ENCODE data around the gene UBE2D3. TPM values are rescaled to one million over a fixed set of nuclear protein-coding genes. Genes with fewer than 3 reads are reported as not detected.

Gene UBE2D3
- total and polyA plus RNA-seq, 2 donors from 2014 or later, result 173 to 262 TPM

DNA sequence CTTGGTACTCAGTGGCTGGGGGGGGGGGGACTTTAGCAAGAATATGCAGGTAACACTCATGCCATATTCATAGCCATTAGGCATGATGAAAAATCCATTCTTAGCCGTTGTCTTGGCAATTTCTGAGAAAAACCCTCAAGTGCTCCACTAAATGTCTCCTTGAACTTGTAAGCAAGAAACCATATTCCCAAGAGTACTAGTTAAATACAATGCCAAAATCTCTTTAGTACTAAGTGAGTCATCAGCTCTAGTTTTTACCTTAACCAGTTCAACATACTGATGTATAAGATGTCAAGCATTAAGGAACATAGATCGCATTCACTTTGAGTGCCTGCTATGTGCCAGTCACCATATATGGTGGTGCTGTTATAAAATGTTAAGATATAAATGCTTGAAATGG, 27.5 kb downstream of the UBE2D3 start:
- no peak for FAIRE-seq
- Histone ChIP-seq H3K9ac (ENCODE audit: low read length in 3 of 3) (no peak overlapping the region), H3K27ac (ENCODE audit: low read depth in 2 of 2, low read length in 2 of 2) (no peak overlapping the region), H3K36me3 (ENCODE audit: control insufficient read depth in 2 of 3, insufficient read depth in 3 of 3, low read length in 3 of 3) (peaks cover 19 to 56% (median 35%) of the 10 kb centered on the region in 3 donors), H3K4me1 (ENCODE audit: control insufficient read depth in 2 of 3, insufficient read depth in 2 of 3, low read depth in 1 of 3, low read length in 3 of 3) (no peaks in the 10 kb centered on the region), H3K4me3 (ENCODE audit: low read length in 3 of 3) (no peak overlapping the region), H3K27me3 (ENCODE audit: control insufficient read depth, insufficient read depth, low read length) (no peaks in the 10 kb centered on the region), H3K9me3 (ENCODE audit: control insufficient read depth in 2 of 3, insufficient read depth in 1 of 3, low read length in 3 of 3) (no peaks in the 10 kb centered on the region)
- intact Hi-C loops (cut with DNase I), result no loop called here
- no peak for DNase-seq
- TF ChIP-seq, protein P1, sequence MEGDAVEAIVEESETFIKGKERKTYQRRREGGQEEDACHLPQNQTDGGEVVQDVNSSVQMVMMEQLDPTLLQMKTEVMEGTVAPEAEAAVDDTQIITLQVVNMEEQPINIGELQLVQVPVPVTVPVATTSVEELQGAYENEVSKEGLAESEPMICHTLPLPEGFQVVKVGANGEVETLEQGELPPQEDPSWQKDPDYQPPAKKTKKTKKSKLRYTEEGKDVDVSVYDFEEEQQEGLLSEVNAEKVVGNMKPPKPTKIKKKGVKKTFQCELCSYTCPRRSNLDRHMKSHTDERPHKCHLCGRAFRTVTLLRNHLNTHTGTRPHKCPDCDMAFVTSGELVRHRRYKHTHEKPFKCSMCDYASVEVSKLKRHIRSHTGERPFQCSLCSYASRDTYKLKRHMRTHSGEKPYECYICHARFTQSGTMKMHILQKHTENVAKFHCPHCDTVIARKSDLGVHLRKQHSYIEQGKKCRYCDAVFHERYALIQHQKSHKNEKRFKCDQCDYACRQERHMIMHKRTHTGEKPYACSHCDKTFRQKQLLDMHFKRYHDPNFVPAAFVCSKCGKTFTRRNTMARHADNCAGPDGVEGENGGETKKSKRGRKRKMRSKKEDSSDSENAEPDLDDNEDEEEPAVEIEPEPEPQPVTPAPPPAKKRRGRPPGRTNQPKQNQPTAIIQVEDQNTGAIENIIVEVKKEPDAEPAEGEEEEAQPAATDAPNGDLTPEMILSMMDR (IDR thresholded peaks at IDR 0.05; ENCODE audit: borderline replicate concordance, extremely low read depth, insufficient read depth), result no peak

DNA sequence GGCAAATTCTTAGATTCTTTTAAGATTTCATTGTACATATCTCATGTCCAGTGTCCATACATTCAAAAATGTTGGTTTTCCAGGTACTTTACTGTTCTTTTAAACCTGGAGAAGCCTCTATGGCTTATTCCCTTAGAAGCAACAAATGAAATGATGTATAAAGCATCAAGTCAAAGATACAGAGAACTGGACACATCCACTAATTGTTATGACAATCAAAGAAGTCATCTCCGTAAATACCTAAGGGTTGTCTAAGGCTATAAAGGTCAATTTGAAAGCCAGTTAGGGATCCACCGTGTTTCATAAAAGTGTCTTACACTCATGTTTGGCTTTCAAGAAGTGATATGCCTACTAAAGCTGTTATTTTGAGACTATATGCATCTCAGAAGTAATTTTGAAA, 32.4 kb downstream of the UBE2D3 start:
- no peaks in the 10 kb centered on the region for H3K4me1 ChIP-seq (ENCODE audit: control insufficient read depth in 2 of 3, insufficient read depth in 2 of 3, low read depth in 1 of 3, low read length in 3 of 3)
- no peak overlapping the region for H3K27ac ChIP-seq (ENCODE audit: low read depth in 2 of 2, low read length in 2 of 2)
- H3K4me3 ChIP-seq (ENCODE audit: low read length in 3 of 3), result no peak overlapping the region
- TF ChIP-seq, protein P1 (IDR thresholded peaks at IDR 0.05; ENCODE audit: borderline replicate concordance, extremely low read depth, insufficient read depth), result no peak
- no peak overlapping the region for H3K9ac ChIP-seq (ENCODE audit: low read length in 3 of 3)
- intact Hi-C loops (cut with DNase I), result no loop called here
- H3K36me3 ChIP-seq (ENCODE audit: control insufficient read depth in 2 of 3, insufficient read depth in 3 of 3, low read length in 3 of 3), result peaks cover 17 to 32% (median 21%) of the 10 kb centered on the region in 3 donors
- no peaks in the 10 kb centered on the region for H3K9me3 ChIP-seq (ENCODE audit: control insufficient read depth in 2 of 3, insufficient read depth in 1 of 3, low read length in 3 of 3)
- no peak for FAIRE-seq
- H3K27me3 ChIP-seq (ENCODE audit: control insufficient read depth, insufficient read depth, low read length), result no peaks in the 10 kb centered on the region
- DNase-seq, result no peak

DNA sequence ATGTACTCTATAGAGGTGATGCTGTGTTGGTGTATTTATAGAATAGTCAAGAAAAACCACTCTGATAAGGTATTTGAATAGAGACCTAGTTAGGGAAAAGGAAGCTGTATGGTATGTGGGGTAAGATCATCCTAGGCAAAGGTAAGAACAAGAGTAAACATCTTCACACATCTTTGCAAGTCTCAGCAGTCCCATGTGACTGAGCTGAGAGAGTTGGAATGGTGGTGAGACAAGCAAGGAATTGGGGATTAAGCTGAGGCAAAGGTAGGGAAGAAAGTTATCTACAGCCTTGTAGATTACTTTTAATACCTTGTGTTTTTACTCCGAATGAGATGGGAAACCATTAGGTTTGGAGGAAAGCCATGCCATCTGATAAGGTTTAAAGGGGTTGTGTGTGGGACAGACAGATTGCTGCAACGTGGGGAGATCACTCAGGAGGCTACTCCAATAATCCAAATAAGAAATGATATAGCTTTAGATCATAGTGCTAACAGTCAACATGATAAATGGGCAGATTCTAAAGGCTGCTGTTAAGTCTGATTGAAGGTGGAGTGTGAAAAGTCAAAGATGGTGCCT, 34.9 kb downstream of the UBE2D3 start:
- TF ChIP-seq, protein P1 (IDR thresholded peaks at IDR 0.05; ENCODE audit: borderline replicate concordance, extremely low read depth, insufficient read depth), result no peak
- no peaks in the 10 kb centered on the region for H3K9me3 ChIP-seq (ENCODE audit: control insufficient read depth in 2 of 3, insufficient read depth in 1 of 3, low read length in 3 of 3)
- no peaks in the 10 kb centered on the region for H3K4me1 ChIP-seq (ENCODE audit: control insufficient read depth in 2 of 3, insufficient read depth in 2 of 3, low read depth in 1 of 3, low read length in 3 of 3)
- FAIRE-seq, result no peak
- no peaks in the 10 kb centered on the region for H3K27me3 ChIP-seq (ENCODE audit: control insufficient read depth, insufficient read depth, low read length)
- intact Hi-C loops (cut with DNase I), result no loop called here
- DNase-seq, result no peak
- no peak overlapping the region for H3K27ac ChIP-seq (ENCODE audit: low read depth in 2 of 2, low read length in 2 of 2)
- no peak overlapping the region for H3K4me3 ChIP-seq (ENCODE audit: low read length in 3 of 3)
- no peak overlapping the region for H3K9ac ChIP-seq (ENCODE audit: low read length in 3 of 3)
- peaks cover 9 to 18% (median 12%) of the 10 kb centered on the region in 3 donors for H3K36me3 ChIP-seq (ENCODE audit: control insufficient read depth in 2 of 3, insufficient read depth in 3 of 3, low read length in 3 of 3)

All from kidney (tissue), 14 donors.